SK-N-MC (cell line): ENCODE data around the gene PTOV1.

Experiments
- DNase-seq: peaks from one replicate; pipeline ENCODE4 v3.0.0-alpha.2; 2011; ENCODE audit warnings: low read depth, low spot score
- H3K27ac ChIP-seq: fragments of 200-600 bp; sonication (generic); 2 replicates; pipeline ENCODE4 v1.5.1; 2016; ENCODE audit warnings: mixed run types
- H3K36me3 ChIP-seq: fragments of 200-600 bp; sonication (generic); 2 replicates; pipeline ENCODE4 v1.6.1; 2017; ENCODE audit warnings: antibody characterized with exemption, low read length, mixed read lengths; ENCODE audit not compliant: insufficient read depth
- H3K4me3 ChIP-seq: fragments of 200-600 bp; sonication (generic); 2 replicates; pipeline ENCODE4 v1.5.1; 2016
- H3K9ac ChIP-seq: fragments of 200-600 bp; sonication (generic); 2 replicates; pipeline ENCODE4 v1.8.0; 2017; ENCODE audit warnings: mixed run types, mixed read lengths; ENCODE audit not compliant: insufficient read length
- H3K9me3 ChIP-seq: fragments of 200-600 bp; sonication (generic); 2 replicates; pipeline ENCODE4 v1.6.1; 2017; ENCODE audit warnings: low read depth, mild to moderate bottlenecking, antibody characterized with exemption, low read length, moderate library complexity, mixed read lengths
- EZH2 ChIP-seq: fragments of 200-600 bp; sonication (generic); IDR thresholded peaks from one replicate; pipeline ENCODE4 v1.6.1; 2017; ENCODE audit warnings: antibody characterized with exemption
- FOXP2 ChIP-seq: optimal IDR thresholded peaks from 2 replicates; pipeline ENCODE3; 2011; ENCODE audit warnings: mild to moderate bottlenecking, moderate library complexity; ENCODE audit not compliant: insufficient read depth; ENCODE audit errors: extremely low read length, control extremely low read depth
- POLR2AphosphoS5 ChIP-seq: IDR thresholded peaks from 2 replicates; pipeline ENCODE4 v1.6.1; 2012; ENCODE audit warnings: mild to moderate bottlenecking, low read depth, low read length, borderline replicate concordance

PTOV1 gene

DNA sequence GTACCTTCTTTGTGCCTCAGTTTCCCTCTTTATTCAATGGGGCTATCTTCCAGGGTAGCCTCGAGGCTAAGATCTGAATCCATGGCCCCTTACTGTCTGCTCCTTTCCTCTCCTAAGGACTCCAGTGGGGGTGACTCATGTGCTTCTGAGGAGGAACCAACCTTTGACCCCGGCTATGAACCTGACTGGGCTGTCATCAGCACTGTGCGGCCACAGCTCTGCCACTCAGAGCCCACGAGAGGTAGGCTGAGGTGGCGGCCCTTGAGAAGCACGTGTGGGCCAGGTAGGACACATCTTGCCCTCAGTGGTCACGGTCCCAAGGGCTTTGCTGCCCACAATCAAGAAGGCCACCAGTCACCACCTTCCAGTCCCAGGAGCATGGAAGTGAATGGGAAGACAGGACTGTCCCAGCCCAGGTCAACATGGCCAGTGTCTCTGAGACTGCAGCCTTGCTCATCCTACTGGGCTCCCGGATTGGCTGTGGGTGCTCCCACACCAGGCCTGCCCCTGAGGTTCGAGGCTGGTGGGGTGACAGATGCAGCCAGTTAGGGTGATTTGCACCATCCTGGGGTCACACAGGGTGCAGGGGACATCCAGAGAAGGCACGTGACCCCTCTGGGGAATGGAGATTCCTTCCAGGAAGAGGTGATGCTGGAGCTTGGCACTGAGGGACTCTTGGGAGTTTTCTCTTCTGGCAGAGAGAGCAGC is 29.4 kb downstream of the PTOV1 start:
- TF ChIP-seq EZH2 (no peak), FOXP2 (no peak), POLR2AphosphoS5 (no peak)
- Histone ChIP-seq H3K9me3 (no peaks in the 10 kb centered on the region), H3K27ac (no peak overlapping the region), H3K4me3 (no peak overlapping the region), H3K36me3 (peaks cover 55% of the 10 kb centered on the region), H3K9ac (no peak overlapping the region)
- DNase-seq: no peak

GRCh38 chr19:49881186-49881585 is 30.2 kb downstream of the PTOV1 start:
- no peaks in the 10 kb centered on the region for H3K9me3 ChIP-seq
- H3K36me3 ChIP-seq: peaks cover 55% of the 10 kb centered on the region
- no peak overlapping the region for H3K4me3 ChIP-seq
- H3K27ac ChIP-seq: no peak overlapping the region
- no peak for DNase-seq
- TF ChIP-seq EZH2: no peak
- no peak for TF ChIP-seq POLR2AphosphoS5
- no peak for TF ChIP-seq FOXP2
- no peak overlapping the region for H3K9ac ChIP-seq

DNA sequence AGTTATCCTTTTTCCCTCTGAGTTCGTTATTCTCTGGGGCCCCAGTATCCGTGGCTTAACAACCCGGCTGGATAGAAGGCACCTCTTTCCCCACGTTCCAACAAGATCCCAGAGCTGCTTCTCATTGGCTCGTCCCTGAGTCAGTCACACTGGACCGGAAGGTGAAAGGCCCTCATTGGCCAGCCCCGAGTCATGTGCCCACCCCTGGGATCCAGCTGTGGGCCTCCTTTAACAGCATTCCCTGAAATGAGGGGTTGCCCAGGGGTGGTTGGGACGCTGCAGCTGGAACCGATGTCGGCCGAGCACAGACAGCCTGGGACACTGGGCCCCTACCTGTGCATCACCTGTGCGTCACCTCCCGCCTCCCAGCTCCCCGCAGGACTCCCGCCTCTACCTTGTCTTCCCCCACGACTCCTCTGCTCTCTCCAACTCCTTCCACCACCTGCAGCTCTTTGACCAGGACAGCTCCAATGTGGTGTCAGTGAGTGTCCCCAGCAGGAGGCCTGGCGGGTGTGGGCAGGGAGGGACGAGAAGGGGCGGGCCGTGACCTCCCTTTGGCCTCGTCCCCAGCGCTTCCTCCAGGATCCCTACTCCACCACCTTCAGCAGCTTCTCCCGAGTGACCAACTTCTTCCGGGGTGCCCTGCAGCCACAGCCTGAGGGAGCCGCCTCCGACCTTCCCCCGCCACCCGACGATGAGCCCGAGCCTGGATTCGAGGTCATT is 30.9 kb downstream of the PTOV1 start:
- Histone ChIP-seq H3K36me3 (peaks cover 55% of the 10 kb centered on the region), H3K9ac (no peak overlapping the region), H3K9me3 (no peaks in the 10 kb centered on the region), H3K27ac (no peak overlapping the region), H3K4me3 (no peak overlapping the region)
- no peak for TF ChIP-seq FOXP2
- no peak for DNase-seq

DNA sequence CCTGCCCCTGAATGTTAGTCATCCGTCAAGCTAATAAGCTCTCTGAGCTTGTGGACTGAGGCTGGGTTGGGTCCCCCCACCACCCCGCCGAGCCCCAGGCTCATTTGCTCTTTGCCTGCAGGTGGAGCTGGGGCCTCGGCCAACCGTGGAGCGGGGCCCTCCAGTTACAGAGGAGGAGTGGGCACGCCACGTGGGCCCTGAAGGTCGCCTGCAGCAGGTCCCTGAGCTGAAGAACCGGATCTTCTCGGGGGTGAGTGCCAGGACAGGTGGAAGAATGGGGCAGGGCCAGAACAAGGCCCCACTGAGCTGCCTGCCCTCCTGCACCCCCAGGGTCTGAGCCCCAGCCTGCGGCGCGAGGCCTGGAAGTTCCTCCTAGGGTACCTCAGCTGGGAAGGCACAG is 31.7 kb downstream of the PTOV1 start:
- Histone ChIP-seq H3K4me3 (no peak overlapping the region), H3K9ac (no peak overlapping the region), H3K27ac (no peak overlapping the region), H3K36me3 (peaks cover 55% of the 10 kb centered on the region), H3K9me3 (no peaks in the 10 kb centered on the region)
- TF ChIP-seq FOXP2 (no peak), EZH2 (no peak), POLR2AphosphoS5 (no peak)
- no peak for DNase-seq

DNA sequence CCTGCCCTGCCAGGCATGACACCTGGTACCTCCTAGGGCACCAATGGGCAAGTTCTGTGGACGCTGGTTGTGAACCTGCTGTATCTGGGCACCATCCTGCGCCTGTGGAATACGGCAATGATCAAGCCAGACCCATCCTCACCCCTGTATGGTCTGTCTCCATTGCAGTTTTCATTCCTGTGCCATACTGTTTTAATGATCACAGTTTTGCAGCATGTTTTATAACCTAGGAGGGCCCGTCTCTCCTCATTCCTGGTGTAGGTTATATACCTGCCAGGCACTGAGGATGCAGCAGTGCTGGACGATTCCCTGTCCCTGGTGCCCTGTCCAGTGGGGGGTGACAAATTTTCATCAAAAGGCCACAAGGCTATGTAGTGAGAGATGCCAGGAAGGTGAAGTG is 32.1 kb downstream of the PTOV1 start:
- no peaks in the 10 kb centered on the region for H3K9me3 ChIP-seq
- no peak for DNase-seq
- TF ChIP-seq POLR2AphosphoS5 (no peak), EZH2 (no peak), FOXP2 (no peak)
- no peak overlapping the region for H3K27ac ChIP-seq
- no peak overlapping the region for H3K9ac ChIP-seq
- H3K36me3 ChIP-seq: peaks cover 55% of the 10 kb centered on the region
- H3K4me3 ChIP-seq: no peak overlapping the region

GRCh38 chr19:49884109-49884508 is 33.1 kb downstream of the PTOV1 start:
- H3K9me3 ChIP-seq: no peaks in the 10 kb centered on the region
- no peak overlapping the region for H3K27ac ChIP-seq
- no peak for DNase-seq
- H3K4me3 ChIP-seq: no peak overlapping the region
- H3K36me3 ChIP-seq: peaks cover 55% of the 10 kb centered on the region
- TF ChIP-seq POLR2AphosphoS5: no peak
- no peak for TF ChIP-seq FOXP2
- TF ChIP-seq EZH2: no peak
- H3K9ac ChIP-seq: no peak overlapping the region

GRCh38 chr19:49884760-49885159 is 33.8 kb downstream of the PTOV1 start:
- TF ChIP-seq EZH2: no peak
- no peak for TF ChIP-seq FOXP2
- no peak for TF ChIP-seq POLR2AphosphoS5
- Histone ChIP-seq H3K36me3 (peaks cover 50% of the 10 kb centered on the region), H3K4me3 (no peak overlapping the region), H3K9me3 (no peaks in the 10 kb centered on the region), H3K9ac (no peak overlapping the region), H3K27ac (no peak overlapping the region)
- no peak for DNase-seq

DNA sequence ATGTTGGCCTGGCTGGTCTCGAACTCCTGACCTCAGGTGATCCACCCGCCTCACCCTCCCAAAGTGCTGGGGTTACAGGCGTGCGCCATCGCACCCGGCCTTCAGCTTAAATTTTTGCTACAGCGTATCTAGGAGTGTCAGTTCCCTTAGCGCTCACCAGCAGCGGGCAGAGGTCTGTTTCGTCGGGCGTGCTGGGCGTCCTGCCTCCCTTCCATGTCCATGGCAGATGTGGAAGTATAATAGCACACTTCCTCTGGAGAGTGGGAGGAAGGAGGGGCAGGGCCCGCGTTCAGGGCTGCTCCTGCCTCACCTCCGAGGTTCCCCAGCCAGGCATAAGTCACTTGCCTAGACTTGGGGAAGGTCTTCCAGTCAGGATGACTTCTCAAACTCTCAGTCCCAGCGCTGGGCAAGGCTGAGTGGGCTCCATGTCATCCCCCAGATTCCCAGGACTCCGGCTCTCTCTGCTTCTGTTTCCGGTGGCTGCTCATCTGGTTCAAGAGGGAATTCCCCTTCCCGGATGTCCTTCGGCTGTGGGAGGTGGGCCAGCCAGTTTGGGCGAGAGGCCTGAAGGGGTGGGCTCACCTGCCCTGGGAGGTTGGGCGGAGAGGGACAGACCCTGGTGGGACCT is 36.2 kb downstream of the PTOV1 start:
- Histone ChIP-seq H3K9me3 (no peaks in the 10 kb centered on the region), H3K36me3 (peaks cover 28% of the 10 kb centered on the region), H3K27ac (no peak overlapping the region), H3K9ac (no peak overlapping the region), H3K4me3 (no peak overlapping the region)
- no peak for DNase-seq
- TF ChIP-seq FOXP2 (no peak), EZH2 (no peak), POLR2AphosphoS5 (no peak)
